ENCODE results near the gene AGR3.

The AGR3 gene

DNA sequence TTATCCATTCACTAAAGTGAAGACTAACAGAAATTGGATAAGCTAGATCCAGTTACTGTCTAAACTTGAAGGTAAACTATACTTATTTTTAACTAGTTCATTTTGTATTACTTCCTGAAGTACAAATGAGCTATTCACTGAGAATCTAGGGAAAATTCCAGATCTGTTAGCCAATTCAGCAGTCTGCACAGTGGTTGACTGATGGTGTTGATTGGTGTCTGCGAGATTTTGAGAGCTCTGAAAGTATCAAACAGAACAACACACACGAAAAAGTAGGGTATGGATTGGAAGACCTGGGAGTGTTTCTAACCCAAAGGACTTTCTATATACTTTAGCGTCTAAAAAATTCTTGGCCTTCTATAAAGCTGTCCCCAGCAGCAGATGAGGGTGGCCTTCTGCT, 43.4 kb downstream of the AGR3 start:
- no peak overlapping the region for H3K4me3 ChIP-seq (ENCODE audit: low read depth, low read length)
- TF ChIP-seq, protein P1, sequence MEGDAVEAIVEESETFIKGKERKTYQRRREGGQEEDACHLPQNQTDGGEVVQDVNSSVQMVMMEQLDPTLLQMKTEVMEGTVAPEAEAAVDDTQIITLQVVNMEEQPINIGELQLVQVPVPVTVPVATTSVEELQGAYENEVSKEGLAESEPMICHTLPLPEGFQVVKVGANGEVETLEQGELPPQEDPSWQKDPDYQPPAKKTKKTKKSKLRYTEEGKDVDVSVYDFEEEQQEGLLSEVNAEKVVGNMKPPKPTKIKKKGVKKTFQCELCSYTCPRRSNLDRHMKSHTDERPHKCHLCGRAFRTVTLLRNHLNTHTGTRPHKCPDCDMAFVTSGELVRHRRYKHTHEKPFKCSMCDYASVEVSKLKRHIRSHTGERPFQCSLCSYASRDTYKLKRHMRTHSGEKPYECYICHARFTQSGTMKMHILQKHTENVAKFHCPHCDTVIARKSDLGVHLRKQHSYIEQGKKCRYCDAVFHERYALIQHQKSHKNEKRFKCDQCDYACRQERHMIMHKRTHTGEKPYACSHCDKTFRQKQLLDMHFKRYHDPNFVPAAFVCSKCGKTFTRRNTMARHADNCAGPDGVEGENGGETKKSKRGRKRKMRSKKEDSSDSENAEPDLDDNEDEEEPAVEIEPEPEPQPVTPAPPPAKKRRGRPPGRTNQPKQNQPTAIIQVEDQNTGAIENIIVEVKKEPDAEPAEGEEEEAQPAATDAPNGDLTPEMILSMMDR (IDR thresholded peaks at IDR 0.05; ENCODE audit: low read depth, low read length): no peak

DNA sequence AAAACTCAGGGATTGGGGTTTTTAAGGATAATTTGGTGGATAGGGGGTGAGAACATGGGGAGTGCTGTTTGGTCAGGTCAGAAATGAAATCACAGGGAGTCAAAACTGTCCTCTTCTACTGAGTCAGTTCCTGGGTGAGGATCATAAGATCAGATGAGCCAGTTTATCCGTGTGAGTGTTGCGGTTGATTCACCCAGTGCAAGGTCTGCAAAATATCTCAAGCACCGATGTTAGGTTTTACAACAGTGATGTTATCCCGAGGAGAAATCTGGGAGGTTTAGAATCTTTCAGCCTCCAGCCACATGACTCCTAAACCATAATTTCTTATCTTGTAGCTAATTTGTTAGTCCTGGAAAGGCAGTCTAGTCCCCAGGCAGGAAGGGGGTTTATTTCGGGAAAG, 45.3 kb downstream of the AGR3 start:
- H3K4me3 ChIP-seq (ENCODE audit: low read depth, low read length): no peak overlapping the region
- TF ChIP-seq, protein P1 (IDR thresholded peaks at IDR 0.05; ENCODE audit: low read depth, low read length): no peak

DNA sequence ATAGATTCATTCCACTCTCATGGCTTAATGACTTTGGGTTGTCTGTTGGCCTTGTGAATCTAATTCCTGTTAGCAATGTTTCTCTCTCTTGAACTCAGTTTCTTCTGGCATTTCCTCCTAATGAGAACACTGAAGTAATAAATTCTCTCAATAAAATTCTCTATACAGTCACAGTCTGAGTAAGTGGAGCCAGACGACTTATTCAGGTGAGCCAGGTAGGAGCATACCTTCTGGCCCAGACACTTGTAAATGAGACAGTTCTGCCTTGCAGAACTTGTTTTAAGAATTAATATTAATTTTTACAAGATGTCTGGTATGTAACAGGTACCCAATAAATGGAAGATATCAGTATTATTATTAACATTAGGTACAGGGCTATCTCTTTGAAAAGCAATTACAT, 48.4 kb downstream of the AGR3 start:
- TF ChIP-seq, protein P1 (IDR thresholded peaks at IDR 0.05; ENCODE audit: low read depth, low read length): no peak
- no peak overlapping the region for H3K4me3 ChIP-seq (ENCODE audit: low read depth, low read length)

DNA sequence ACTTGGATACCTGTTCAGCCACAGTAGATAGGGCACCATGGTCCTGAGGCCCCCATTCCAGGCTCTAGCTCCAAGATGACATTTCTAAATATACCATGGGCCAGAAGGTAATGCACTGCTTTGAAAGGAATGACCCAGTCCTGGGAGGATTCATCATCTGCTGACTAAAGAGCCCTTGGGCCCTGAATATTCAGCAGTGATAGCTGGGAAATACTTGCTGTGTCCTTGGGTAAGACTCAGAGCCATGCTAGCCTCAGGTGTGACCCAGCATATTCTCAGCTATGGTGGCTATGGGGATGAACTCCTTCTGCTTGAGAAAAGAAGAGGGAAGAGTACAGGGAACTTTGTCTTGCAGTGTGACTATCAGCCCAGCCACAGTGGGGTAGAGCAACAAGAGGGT, 55.7 kb downstream of the AGR3 start:
- TF ChIP-seq, protein P1 (IDR thresholded peaks at IDR 0.05; ENCODE audit: low read depth, low read length): no peak

DNA sequence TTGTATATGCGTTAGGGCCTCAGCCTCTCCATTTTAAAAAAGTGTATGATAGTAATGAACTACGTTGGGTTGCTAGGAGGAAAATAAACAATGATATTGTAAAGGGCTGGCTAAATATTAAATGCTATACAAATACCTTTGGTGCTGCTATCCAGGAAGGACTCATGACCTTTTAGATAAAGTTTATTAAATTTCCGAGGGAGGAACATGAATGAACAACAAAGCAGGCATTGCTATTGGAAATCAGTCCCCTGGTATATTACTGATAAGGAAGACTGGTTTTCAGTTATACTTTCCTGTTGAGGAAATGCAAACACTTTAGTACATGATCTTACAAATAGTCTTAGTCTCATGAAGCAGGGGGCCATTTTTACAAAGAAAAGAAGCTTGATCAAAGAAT, 59.8 kb downstream of the AGR3 start:
- no peak overlapping the region for H3K4me3 ChIP-seq (ENCODE audit: low read depth, low read length)
- TF ChIP-seq, protein P1 (IDR thresholded peaks at IDR 0.05; ENCODE audit: low read depth, low read length): no peak

More for the DNA sequence above, 55.7 kb downstream of the AGR3 start:
- no peak overlapping the region for H3K4me3 ChIP-seq (ENCODE audit: low read depth, low read length)

DNA sequence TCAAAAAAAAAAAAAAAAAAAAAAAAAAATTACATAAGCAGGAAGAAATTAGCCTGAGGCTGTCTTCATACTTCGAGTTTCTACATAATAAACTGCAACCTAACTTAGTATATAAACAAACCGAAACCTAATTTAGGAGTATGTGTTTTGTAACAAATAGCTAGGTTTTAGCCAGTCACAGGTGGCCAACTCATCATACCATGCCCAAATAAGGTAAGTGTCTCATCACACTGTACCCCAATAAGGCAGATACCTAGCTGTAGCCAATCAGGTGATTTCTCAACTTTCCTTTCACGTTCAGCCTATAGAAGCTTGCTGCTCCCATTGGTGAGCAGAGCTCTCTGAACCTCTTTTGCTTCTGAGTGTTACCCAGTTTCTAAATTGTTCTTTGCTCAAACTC, 63.1 kb downstream of the AGR3 start:
- H3K4me3 ChIP-seq (ENCODE audit: low read depth, low read length): no peak overlapping the region
- TF ChIP-seq, protein P1 (IDR thresholded peaks at IDR 0.05; ENCODE audit: low read depth, low read length): no peak

DNA sequence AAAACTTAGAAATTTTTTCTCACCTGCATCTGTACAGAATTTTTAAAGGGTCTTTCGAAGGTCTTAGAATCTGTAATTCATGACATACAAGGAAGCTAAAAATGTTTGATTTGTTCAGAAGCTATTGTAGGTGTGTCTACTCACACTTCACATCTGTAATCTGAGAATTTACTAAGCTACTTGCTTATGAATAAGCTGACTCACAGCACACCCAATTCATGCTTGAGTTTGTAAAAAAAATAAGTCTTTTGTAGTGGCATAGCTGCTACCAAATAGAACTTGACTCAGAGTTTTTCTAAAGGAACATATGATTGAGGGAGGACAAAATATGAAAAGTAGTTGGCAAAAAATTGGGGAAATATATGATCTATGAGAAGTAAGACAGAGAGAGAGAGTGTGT, 64.2 kb downstream of the AGR3 start:
- TF ChIP-seq, protein P1 (IDR thresholded peaks at IDR 0.05; ENCODE audit: low read depth, low read length): no peak
- no peak overlapping the region for H3K4me3 ChIP-seq (ENCODE audit: low read depth, low read length)

All from WI38 (cell line).